Suprapubic skin (tissue), 4 donors: ENCODE results near the gene NCSTN. TPM values are rescaled to one million over a fixed set of nuclear protein-coding genes. Genes with fewer than 3 reads are reported as not detected.

Experiments
- DNase-seq, 2 donors: peaks; one replicate each; pipeline ENCODE4 v3.0.0-alpha.2; 2019; ENCODE audit warnings: low spot score in 2 of 2
- H3K27ac ChIP-seq: fragments of 200-600 bp; sonication (generic); one replicate; pipeline ENCODE4 v1.5.1; 2019
- H3K27me3 ChIP-seq: fragments of 200-600 bp; sonication (generic); one replicate; pipeline ENCODE4 v1.5.1; 2019
- H3K36me3 ChIP-seq: fragments of 200-600 bp; sonication (generic); one replicate; pipeline ENCODE4 v1.5.1; 2019
- H3K4me1 ChIP-seq: fragments of 200-600 bp; sonication (generic); one replicate; pipeline ENCODE4 v1.5.1; 2019
- H3K4me3 ChIP-seq: fragments of 200-600 bp; sonication (generic); one replicate; pipeline ENCODE4 v1.5.1; 2019; ENCODE audit warnings: mild to moderate bottlenecking
- H3K9me3 ChIP-seq: fragments of 200-600 bp; sonication (generic); one replicate; pipeline ENCODE4 v1.5.1; 2019
- CTCF ChIP-seq, 2 donors: fragments of 200-600 bp in 1 of 2; fragments of 450-650 bp in 1 of 2; sonication (generic) in 1 of 2; IDR thresholded peaks; one replicate each; pipeline ENCODE4 v1.5.1; 2016 to 2019; ENCODE audit warnings: antibody characterized with exemption in 2 of 2, mild to moderate bottlenecking in 1 of 2, moderate library complexity in 1 of 2
- EP300 ChIP-seq: sonication (generic); formaldehyde crosslinking; IDR thresholded peaks from one replicate; pipeline ENCODE4 v1.6.1; 2017; ENCODE audit warnings: antibody characterized with exemption
- POLR2A ChIP-seq, 2 donors: fragments of 450-650 bp; IDR thresholded peaks; one replicate each; pipeline ENCODE4 v1.6.1; 2017; ENCODE audit warnings: antibody characterized with exemption in 2 of 2, mild to moderate bottlenecking in 2 of 2, moderate library complexity in 2 of 2
- POLR2AphosphoS5 ChIP-seq, 3 donors: sonication (generic); formaldehyde crosslinking; IDR thresholded peaks; one replicate each; pipeline ENCODE4 v1.6.1; 2017; ENCODE audit warnings: antibody characterized with exemption in 3 of 3
- WGBS: methylation state at CpG from one replicate; pipeline ENCODE4 v1.1.5; 2018; 5-methylcytosine and 5-hydroxymethylcytosine counted together
- total RNA-seq, 4 donors: library from RNA; depleted of rRNA; stranded (reverse); fragments of >200 nt; gene quantifications; one replicate each; pipeline ENCODE4 v1.1.0, GENCODE V29; 2016

Gene NCSTN
- total RNA-seq, 4 donors from 2014 or later: 53.4 to 94.1 (median 71.1) TPM

- Histone ChIP-seq H3K27ac (no peak overlapping the region), H3K4me3 (no peak overlapping the region), H3K27me3 (no peaks in the 10 kb centered on the region), H3K4me1 (no peaks in the 10 kb centered on the region), H3K9me3 (no peaks in the 10 kb centered on the region), H3K36me3 (peaks cover 98% of the 10 kb centered on the region)
- no peak for TF ChIP-seq EP300
- TF ChIP-seq POLR2AphosphoS5 (IDR thresholded peaks at IDR 0.05): no peak
- no peak for TF ChIP-seq POLR2A (IDR thresholded peaks at IDR 0.05)
- no peak for TF ChIP-seq CTCF (IDR thresholded peaks at IDR 0.05)
- DNase-seq: no peak
- 91% methylated on average over 5 of the region's 5 CpGs for WGBS
These were observed 16.8 kb upstream of the NCSTN start for GRCh38 chr1:160326418-160326817.

GRCh38 chr1:160328184-160328583 lies 15.0 kb upstream of the NCSTN start:
- DNase-seq: no peak
- Histone ChIP-seq H3K9me3 (no peaks in the 10 kb centered on the region), H3K4me3 (no peak overlapping the region), H3K27ac (no peak overlapping the region), H3K4me1 (no peaks in the 10 kb centered on the region), H3K27me3 (no peaks in the 10 kb centered on the region), H3K36me3 (peaks cover 98% of the 10 kb centered on the region)
- TF ChIP-seq CTCF (IDR thresholded peaks at IDR 0.05) (no peak), POLR2A (IDR thresholded peaks at IDR 0.05) (no peak), EP300 (no peak), POLR2AphosphoS5 (IDR thresholded peaks at IDR 0.05) (no peak)
- whole genome bisulfite sequencing: 72% methylated on average over 8 of the region's 8 CpGs

GRCh38 chr1:160330119-160330518 lies 13.1 kb upstream of the NCSTN start:
- DNase-seq: no peak
- H3K36me3 ChIP-seq: peaks cover 100% of the 10 kb centered on the region
- TF ChIP-seq POLR2A (IDR thresholded peaks at IDR 0.05) (no peak), CTCF (IDR thresholded peaks at IDR 0.05) (no peak), POLR2AphosphoS5 (IDR thresholded peaks at IDR 0.05) (no peak)

GRCh38 chr1:160332516-160332915 lies 10.7 kb upstream of the NCSTN start:
- TF ChIP-seq CTCF (IDR thresholded peaks at IDR 0.05): no peak
- no peak for TF ChIP-seq POLR2A (IDR thresholded peaks at IDR 0.05)
- TF ChIP-seq POLR2AphosphoS5 (IDR thresholded peaks at IDR 0.05): no peak
- no peak for TF ChIP-seq EP300
- peaks cover 94% of the 10 kb centered on the region for H3K36me3 ChIP-seq
- no peak for DNase-seq
- no peak overlapping the region for H3K4me3 ChIP-seq
- H3K27ac ChIP-seq: no peak overlapping the region
- no peaks in the 10 kb centered on the region for H3K27me3 ChIP-seq
- H3K4me1 ChIP-seq: no peaks in the 10 kb centered on the region
- no peaks in the 10 kb centered on the region for H3K9me3 ChIP-seq

More at GRCh38 chr1:160330119-160330518, 13.1 kb upstream of the NCSTN start:
- Histone ChIP-seq H3K9me3 (no peaks in the 10 kb centered on the region), H3K4me3 (no peak overlapping the region), H3K27ac (no peak overlapping the region), H3K4me1 (no peaks in the 10 kb centered on the region), H3K27me3 (no peaks in the 10 kb centered on the region)

- Histone ChIP-seq H3K4me1 (peaks cover 31% of the 10 kb centered on the region), H3K4me3 (no peak overlapping the region), H3K27ac (no peak overlapping the region), H3K9me3 (no peaks in the 10 kb centered on the region), H3K36me3 (peaks cover 54% of the 10 kb centered on the region), H3K27me3 (no peaks in the 10 kb centered on the region)
- WGBS: 80% methylated on average over 4 of the region's 4 CpGs
- TF ChIP-seq EP300 (no peak), CTCF (IDR thresholded peaks at IDR 0.05) (no peak)
- DNase-seq: no peak
These were observed 4.6 kb upstream of the NCSTN start for GRCh38 chr1:160338580-160338979.
